NCI-H524 treated with DMSO at 0.1 percent for 48 hours (cell line): ENCODE measurements around the gene KCNV2.

ENCODE experiments used
- DNase-seq: peaks from one replicate; lab custom pipeline; 2025; lab: John Stamatoyannopoulos, UW

The KCNV2 gene

GRCh38 chr9:2758898-2759510 lies 41.7 kb downstream of the KCNV2 start:
- DNase-seq: no peak

GRCh38 chr9:2761424-2761823 lies 44.1 kb downstream of the KCNV2 start:
- DNase-seq: no peak

GRCh38 chr9:2764353-2764752 lies 47.0 kb downstream of the KCNV2 start:
- DNase-seq: no peak

GRCh38 chr9:2765250-2765880 lies 48.1 kb downstream of the KCNV2 start:
- no peak for DNase-seq

- no peak for DNase-seq
Observed at GRCh38 chr9:2767800-2768677, 50.7 kb downstream of the KCNV2 start.

- DNase-seq: no peak
Observed at GRCh38 chr9:2771087-2771486, 53.8 kb downstream of the KCNV2 start.

GRCh38 chr9:2771661-2772060 lies 54.4 kb downstream of the KCNV2 start:
- DNase-seq: no peak

GRCh38 chr9:2777454-2777853 lies 60.1 kb downstream of the KCNV2 start:
- no peak for DNase-seq

- DNase-seq: no peak
Observed at GRCh38 chr9:2778816-2779215, 61.5 kb downstream of the KCNV2 start.
